H1 (cell line): ENCODE results near the gene MYORG. TPM values are rescaled to one million over a fixed set of nuclear protein-coding genes. Genes with fewer than 3 reads are reported as not detected.
A peak's percentile ranks its signal among the peaks of the same experiment; 100 is the strongest.

Source experiments
- ASH2L ChIP-seq: fragments of 200-600, 300-600 bp; sonication (generic); IDR thresholded peaks from one replicate; pipeline ENCODE4 v1.7.1; 2017; ENCODE audit warnings: low read length
- BACH1 ChIP-seq: IDR thresholded peaks from 2 replicates; pipeline ENCODE4 v1.6.1; 2012; ENCODE audit warnings: low read length, improper control_type of control experiment
- BRCA1 ChIP-seq: IDR thresholded peaks from 2 replicates; pipeline ENCODE4 v1.6.1; 2012; ENCODE audit warnings: low read depth, low read length, improper control_type of control experiment
- CTBP2 ChIP-seq: IDR thresholded peaks from 2 replicates; pipeline ENCODE4 v1.7.0; 2011; ENCODE audit warnings: borderline replicate concordance, mild to moderate bottlenecking, moderate library complexity, mixed read lengths, low read length; ENCODE audit not compliant: insufficient read depth, insufficient read length
- EGR1 ChIP-seq: IDR thresholded peaks from 2 replicates; pipeline ENCODE4 v1.6.1; 2011; ENCODE audit warnings: low read depth, low read length, borderline replicate concordance
- EZH2 ChIP-seq: fragments of 200-600 bp; sonication (generic); IDR thresholded peaks from 2 replicates; pipeline ENCODE4 v1.7.1; 2012; ENCODE audit warnings: low read depth, mild to moderate bottlenecking, moderate library complexity, low read length, inconsistent platforms; ENCODE audit not compliant: severe bottlenecking
- GABPA ChIP-seq: IDR thresholded peaks from 2 replicates; pipeline ENCODE4 v1.6.1; 2011; ENCODE audit warnings: mild to moderate bottlenecking, low read length, moderate library complexity, borderline replicate concordance; ENCODE audit not compliant: insufficient read depth
- JUND ChIP-seq: IDR thresholded peaks from 2 replicates; pipeline ENCODE4 v1.6.1; 2011; ENCODE audit warnings: mild to moderate bottlenecking, improper control_type of control experiment, low read length
- KDM5A ChIP-seq: fragments of 200-600 bp; IDR thresholded peaks from 2 replicates; pipeline ENCODE4 v1.7.1; 2012; ENCODE audit warnings: mild to moderate bottlenecking, low read length, inconsistent platforms, mixed read lengths
- NRF1 ChIP-seq: IDR thresholded peaks from 2 replicates; pipeline ENCODE4 v1.6.1; 2011; ENCODE audit warnings: mild to moderate bottlenecking, low read depth, low read length, improper control_type of control experiment
- RBBP5 ChIP-seq: IDR thresholded peaks from 2 replicates; pipeline ENCODE4 v1.7.1; 2012; ENCODE audit warnings: low read depth, mild to moderate bottlenecking, inconsistent platforms, low read length, moderate library complexity, borderline replicate concordance
- RNF2 ChIP-seq: fragments of 200-900, 300-1000 bp; sonication (generic); IDR thresholded peaks from 2 replicates; pipeline ENCODE4 v1.7.1; 2016; ENCODE audit warnings: borderline replicate concordance, low read depth, mild to moderate bottlenecking, antibody characterized with exemption, low read length; ENCODE audit not compliant: poor library complexity, severe bottlenecking; ENCODE audit errors: missing control alignments
- SAP30 ChIP-seq: fragments of 300-600 bp; sonication (generic); IDR thresholded peaks from 2 replicates; pipeline ENCODE4 v1.7.1; 2012; ENCODE audit warnings: low read length, moderate library complexity, mild to moderate bottlenecking, inconsistent platforms; ENCODE audit not compliant: insufficient read depth, insufficient replicate concordance
- SIN3A ChIP-seq, 2 experiments: IDR thresholded peaks in 1 of 2; conservative IDR thresholded peaks in 1 of 2; 2 replicates each; pipeline ENCODE4 v1.6.1; 2011 to 2012; ENCODE audit warnings: low read length in 2 of 2, improper control_type of control experiment in 1 of 2, low read depth in 1 of 2, mild to moderate bottlenecking in 1 of 2
- SIRT6 ChIP-seq: IDR thresholded peaks from one replicate; pipeline ENCODE4 v1.7.1; 2012; ENCODE audit warnings: low read length, inconsistent platforms
- SP2 ChIP-seq: IDR thresholded peaks from 2 replicates; pipeline ENCODE4 v1.6.1; 2012; ENCODE audit warnings: mild to moderate bottlenecking, low read length, inconsistent platforms
- TEAD4 ChIP-seq: IDR thresholded peaks from 2 replicates; pipeline ENCODE4 v1.6.1; 2012; ENCODE audit warnings: low read depth, low read length, inconsistent platforms, mixed read lengths
- YY1 ChIP-seq: IDR thresholded peaks from 2 replicates; pipeline ENCODE4 v1.6.1; 2011; ENCODE audit warnings: low read depth, mild to moderate bottlenecking, low read length
- polyA plus RNA-seq, 7 experiments: library from polyadenylated mRNA; depleted of rRNA in 3 of 7; stranded (reverse) in 5 of 7; unstranded in 2 of 7; fragments of >200 nt in 5 of 7; fragments of 200-250 nt in 2 of 7; gene quantifications; 1 replicate in 5 of 7; 2 replicates in 1 of 7; 4 replicates in 1 of 7; pipeline versions ENCODE4 v1.2.1 to v1.2.3, GENCODE V29; 2011 to 2013; ENCODE audit warnings: missing spikeins in 2 of 7, mixed read lengths in 2 of 7
- total RNA-seq: library from RNA; stranded (reverse); fragmentation: NEBNext Ultra II Directional; extraction: Animal tissue kit (Norgen Biotek cat#: 25700); gene quantifications from 2 replicates; pipeline ENCODE4 v1.2.1, GENCODE V29; 2021
- TF ChIP-seq, protein P1 (sequence below), 3 experiments: IDR thresholded peaks; 1 replicate in 2 of 3; 2 replicates in 1 of 3; pipeline versions ENCODE4 v1.5.1 to v1.6.1; 2011; ENCODE audit warnings: low read length in 3 of 3, mild to moderate bottlenecking in 3 of 3, inconsistent platforms in 2 of 3, low read depth in 1 of 3, moderate library complexity in 1 of 3; ENCODE audit not compliant: insufficient read depth in 1 of 3; ENCODE audit errors: control extremely low read depth in 1 of 3
- TF ChIP-seq, protein P2 (sequence below): IDR thresholded peaks from 2 replicates; pipeline ENCODE4 v1.6.1; 2011; ENCODE audit warnings: low read depth, mild to moderate bottlenecking, low read length; ENCODE audit not compliant: insufficient read depth

Gene MYORG
- total and polyA plus RNA-seq, 2 of the 8 experiments (the other 6 are each of a cell fraction or from before 2014, with no cell fraction given) = 1.2 to 5.9 TPM

DNA sequence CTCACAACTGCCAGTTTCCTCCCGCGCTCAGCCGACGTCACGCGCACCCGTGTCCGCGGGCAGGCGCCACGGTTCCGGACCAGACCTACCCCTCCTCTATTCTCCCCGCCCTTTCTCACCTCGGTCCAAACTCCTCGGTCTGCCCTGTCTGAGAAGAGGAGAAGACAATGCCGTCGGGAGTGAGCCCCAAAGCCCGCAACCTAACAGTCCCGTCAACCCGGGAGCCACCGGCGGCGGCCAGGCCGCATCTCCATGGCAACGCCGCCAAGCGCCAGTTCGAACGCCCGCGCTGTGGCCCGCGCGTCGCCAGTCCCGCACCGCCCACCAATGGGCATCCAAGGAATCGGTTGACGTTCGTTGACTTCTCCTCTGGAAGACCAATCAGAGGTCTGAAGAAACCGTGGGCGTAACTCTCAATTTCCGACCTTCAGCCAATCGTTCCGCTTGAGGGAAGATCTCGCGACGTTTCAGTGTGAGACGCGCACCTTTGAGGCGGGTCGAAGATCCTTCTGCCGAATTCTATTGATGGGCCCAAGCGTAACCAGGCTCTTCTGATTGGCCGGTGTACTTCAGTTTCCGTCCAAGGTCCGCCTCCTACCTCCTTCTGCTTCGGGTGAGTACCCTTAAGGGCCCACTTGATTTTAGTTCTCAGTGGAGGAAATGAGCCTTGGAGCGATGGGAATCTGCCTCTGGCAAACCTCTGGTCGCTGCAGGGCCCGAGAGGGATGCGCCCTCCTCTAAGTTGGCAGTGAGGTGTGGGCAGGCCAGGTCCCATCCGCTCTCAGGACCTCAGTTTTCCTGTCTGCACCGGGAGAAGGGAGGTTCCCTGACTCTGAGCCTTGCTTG, 47.5 kb downstream of the MYORG start, which contains the start of the genes KIF24 and NUDT2 (continued):
- TF ChIP-seq, protein P1, sequence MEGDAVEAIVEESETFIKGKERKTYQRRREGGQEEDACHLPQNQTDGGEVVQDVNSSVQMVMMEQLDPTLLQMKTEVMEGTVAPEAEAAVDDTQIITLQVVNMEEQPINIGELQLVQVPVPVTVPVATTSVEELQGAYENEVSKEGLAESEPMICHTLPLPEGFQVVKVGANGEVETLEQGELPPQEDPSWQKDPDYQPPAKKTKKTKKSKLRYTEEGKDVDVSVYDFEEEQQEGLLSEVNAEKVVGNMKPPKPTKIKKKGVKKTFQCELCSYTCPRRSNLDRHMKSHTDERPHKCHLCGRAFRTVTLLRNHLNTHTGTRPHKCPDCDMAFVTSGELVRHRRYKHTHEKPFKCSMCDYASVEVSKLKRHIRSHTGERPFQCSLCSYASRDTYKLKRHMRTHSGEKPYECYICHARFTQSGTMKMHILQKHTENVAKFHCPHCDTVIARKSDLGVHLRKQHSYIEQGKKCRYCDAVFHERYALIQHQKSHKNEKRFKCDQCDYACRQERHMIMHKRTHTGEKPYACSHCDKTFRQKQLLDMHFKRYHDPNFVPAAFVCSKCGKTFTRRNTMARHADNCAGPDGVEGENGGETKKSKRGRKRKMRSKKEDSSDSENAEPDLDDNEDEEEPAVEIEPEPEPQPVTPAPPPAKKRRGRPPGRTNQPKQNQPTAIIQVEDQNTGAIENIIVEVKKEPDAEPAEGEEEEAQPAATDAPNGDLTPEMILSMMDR (IDR thresholded peaks at IDR 0.05; ENCODE audit: control extremely low read depth in 1 of 3, insufficient read depth in 1 of 3, low read depth in 1 of 3, low read length in 3 of 3) = no peak
- TF ChIP-seq RBBP5 (0 out of 2 replicates have a peak, but pooled peaks have one; percentile 44), SIN3A (conservative IDR thresholded peaks at IDR 0.05 in 1 of 2, IDR thresholded peaks at IDR 0.05 in 1 of 2; ENCODE audit: low read depth in 1 of 2, low read length in 2 of 2) (peak; percentile 70 to 94; a peak in 2 of 4 replicates), GABPA (no peak), SP2 (peak; percentile 68), EZH2 (no peak), ASH2L (peak; percentile 87), SAP30 (no peak), KDM5A (no peak; the same call in 1 of the 2 replicates), EGR1 (peak; percentile 31; the same call in 1 of the 2 replicates), BACH1 (peak; percentile 57; the same call in 1 of the 2 replicates), BRCA1 (peak; percentile 85), CTBP2 (no peak), TEAD4 (no peak), RNF2 (no peak), YY1 (no peak), JUND (no peak), NRF1 (no peak), SIRT6 (no peak)
- TF ChIP-seq, protein P2, sequence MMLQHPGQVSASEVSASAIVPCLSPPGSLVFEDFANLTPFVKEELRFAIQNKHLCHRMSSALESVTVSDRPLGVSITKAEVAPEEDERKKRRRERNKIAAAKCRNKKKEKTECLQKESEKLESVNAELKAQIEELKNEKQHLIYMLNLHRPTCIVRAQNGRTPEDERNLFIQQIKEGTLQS = no peak
